B cell (primary cell): ENCODE measurements around the gene INF2. TPM values are rescaled to one million over a fixed set of nuclear protein-coding genes. Genes with fewer than 3 reads are reported as not detected.

Experiments
- ATAC-seq: fragments of 200-7000 bp; cut with Tn5 transposase; one replicate; pipeline ENCODE4 v1.10.0; 2021; ENCODE audit warnings: low read depth, mild to moderate bottlenecking, moderate number of reproducible peaks, moderate library complexity
- CTCF ChIA-PET: fragments of 350-600 bp; sonication (Branson Sonifier 250); formaldehyde crosslinking; loops from one replicate; lab custom pipeline; 2021; ENCODE audit warnings: antibody characterized with exemption, inconsistent platforms; lab: Charles Lee
- POLR2A ChIA-PET: fragments of 350-600 bp; sonication (Branson Sonifier 250); formaldehyde crosslinking; loops from one replicate; lab custom pipeline; 2021; ENCODE audit warnings: antibody characterized with exemption; lab: Charles Lee
- DNase-seq: peaks from one replicate; pipeline ENCODE4 v3.0.0; 2013
- H2AFZ ChIP-seq: 2 replicates; pipeline ENCODE4 v1.6.1; 2012; ENCODE audit warnings: mild to moderate bottlenecking, low read depth, low read length; ENCODE audit not compliant: insufficient read depth, poor library complexity, severe bottlenecking
- H3K27ac ChIP-seq, 2 donors: 1 replicate in 1 of 2; 2 replicates in 1 of 2; pipeline ENCODE4 v1.5.1; 2012 to 2013; ENCODE audit warnings: low read length in 2 of 2, mild to moderate bottlenecking in 2 of 2, moderate library complexity in 1 of 2
- H3K27me3 ChIP-seq, 4 experiments: fragments of 200-600 bp in 1 of 4; sonication (generic) in 1 of 4; replicated peaks in 1 of 4; 1 replicate in 2 of 4; 2 replicates in 2 of 4; pipeline versions ENCODE4 v1.6.1 to v1.7.0; 2013 to 2016; ENCODE audit warnings: low read length in 3 of 4, mild to moderate bottlenecking in 2 of 4, mixed read lengths in 1 of 4, moderate library complexity in 1 of 4; ENCODE audit not compliant: insufficient read depth in 4 of 4, control insufficient read depth in 3 of 4; ENCODE audit errors: control extremely low read depth in 1 of 4
- H3K36me3 ChIP-seq, 2 experiments: replicated peaks in 1 of 2; 1 replicate in 1 of 2; 2 replicates in 1 of 2; pipeline versions ENCODE4 v1.6.1 to v1.7.1; 2013; ENCODE audit warnings: low read length in 1 of 2; ENCODE audit not compliant: insufficient read depth in 2 of 2, control insufficient read depth in 1 of 2; ENCODE audit errors: control extremely low read depth in 1 of 2, extremely low read depth in 1 of 2
- H3K4me1 ChIP-seq, 2 donors: fragments of 200-600 bp in 1 of 2; sonication (generic) in 1 of 2; 1 replicate in 1 of 2; 2 replicates in 1 of 2; pipeline versions ENCODE4 v1.5.1 to v1.6.1; 2013 to 2017; ENCODE audit warnings: low read length in 2 of 2; ENCODE audit not compliant: control insufficient read depth in 2 of 2, insufficient read depth in 2 of 2
- H3K4me2 ChIP-seq: replicated peaks from 2 replicates; pipeline ENCODE3; 2012; ENCODE audit warnings: mild to moderate bottlenecking, low read depth, low read length; ENCODE audit not compliant: poor library complexity, severe bottlenecking
- H3K4me3 ChIP-seq, 5 experiments: fragments of 200-600 bp in 1 of 5; sonication (generic) in 1 of 5; 1 replicate in 3 of 5; 2 replicates in 2 of 5; pipeline versions ENCODE4 v1.5.1 to v1.7.0; 2011 to 2016; ENCODE audit warnings: low read length in 4 of 5, mild to moderate bottlenecking in 4 of 5, low read depth in 2 of 5, control low read depth in 1 of 5, moderate library complexity in 1 of 5; ENCODE audit not compliant: insufficient read depth in 1 of 5; ENCODE audit errors: control extremely low read depth in 1 of 5, extremely low read depth in 1 of 5
- H3K79me2 ChIP-seq: fragments of 200-600 bp; sonication (generic); one replicate; pipeline ENCODE4 v1.6.0; 2016; ENCODE audit warnings: low read length; ENCODE audit not compliant: control insufficient read depth, insufficient read depth
- H3K9ac ChIP-seq: fragments of 200-600 bp; sonication (generic); 2 replicates; pipeline ENCODE4 v1.6.1; 2017; ENCODE audit warnings: mild to moderate bottlenecking, low read length, moderate library complexity
- H3K9me3 ChIP-seq, 3 donors: one replicate each; pipeline versions ENCODE4 v1.6.1 to v1.7.1; 2013; ENCODE audit warnings: low read length in 2 of 3; ENCODE audit not compliant: control insufficient read depth in 2 of 3, insufficient read depth in 1 of 3; ENCODE audit errors: control extremely low read depth in 1 of 3
- H4K20me1 ChIP-seq: 2 replicates; pipeline ENCODE4 v1.6.0; 2012; ENCODE audit warnings: mild to moderate bottlenecking, low read length; ENCODE audit not compliant: insufficient read depth, control insufficient read depth, poor library complexity, severe bottlenecking
- H3K27ac Mint-ChIP-seq: one replicate; pipeline ENCODE4 v1.8.0; 2021; ENCODE audit warnings: mixed read lengths
- H3K27me3 Mint-ChIP-seq: one replicate; pipeline ENCODE4 v1.8.0; 2021; ENCODE audit warnings: mixed read lengths
- H3K4me1 Mint-ChIP-seq: one replicate; pipeline ENCODE4 v1.8.0; 2021; ENCODE audit warnings: mixed read lengths
- H3K4me3 Mint-ChIP-seq: one replicate; pipeline ENCODE4 v1.8.0; 2021; ENCODE audit warnings: mixed read lengths
- H3K9me3 Mint-ChIP-seq: one replicate; pipeline ENCODE4 v1.8.0; 2022; ENCODE audit warnings: mixed read lengths; ENCODE audit not compliant: insufficient read depth
- EZH2 ChIP-seq: IDR thresholded peaks from 2 replicates; pipeline ENCODE4 v1.6.1; 2012; ENCODE audit warnings: borderline replicate concordance, low read depth, mild to moderate bottlenecking, moderate library complexity, low read length; ENCODE audit not compliant: insufficient read depth, poor library complexity, severe bottlenecking
- WGBS: methylation state at CpG from one replicate; pipeline ENCODE4 v1.1.5; 2013; ENCODE audit warnings: missing lambda C conversion rate; ENCODE audit not compliant: insufficient coverage; 5-methylcytosine and 5-hydroxymethylcytosine counted together
- intact Hi-C: fragments of 100-400 bp; cut with micrococcal nuclease; formaldehyde crosslinking; loops from one replicate; pipeline ENCODE4 v1.10.0; 2022
- polyA plus RNA-seq: library from polyadenylated mRNA; depleted of rRNA; stranded (reverse); fragments of >200 nt; gene quantifications from 2 replicates; pipeline ENCODE4 v1.2.3, GENCODE V29; 2012
- total RNA-seq, 2 donors: library from RNA; stranded (reverse); fragments of 120-200 nt in 1 of 2; gene quantifications; 1 replicate in 1 of 2; 2 replicates in 1 of 2; pipeline versions ENCODE4 v1.2.3 to v1.2.4, GENCODE V29; 2013 to 2022
- TF ChIP-seq, protein P1 (sequence below): fragments of 200-600 bp; IDR thresholded peaks from one replicate; pipeline ENCODE4 v1.8.0; 2022; ENCODE audit warnings: antibody characterized with exemption, mild to moderate bottlenecking

Gene INF2
- total and polyA plus RNA-seq, 2 donors (not counting 1 experiment from before 2014, with no cell fraction given), result 90.2 to 100 TPM

DNA sequence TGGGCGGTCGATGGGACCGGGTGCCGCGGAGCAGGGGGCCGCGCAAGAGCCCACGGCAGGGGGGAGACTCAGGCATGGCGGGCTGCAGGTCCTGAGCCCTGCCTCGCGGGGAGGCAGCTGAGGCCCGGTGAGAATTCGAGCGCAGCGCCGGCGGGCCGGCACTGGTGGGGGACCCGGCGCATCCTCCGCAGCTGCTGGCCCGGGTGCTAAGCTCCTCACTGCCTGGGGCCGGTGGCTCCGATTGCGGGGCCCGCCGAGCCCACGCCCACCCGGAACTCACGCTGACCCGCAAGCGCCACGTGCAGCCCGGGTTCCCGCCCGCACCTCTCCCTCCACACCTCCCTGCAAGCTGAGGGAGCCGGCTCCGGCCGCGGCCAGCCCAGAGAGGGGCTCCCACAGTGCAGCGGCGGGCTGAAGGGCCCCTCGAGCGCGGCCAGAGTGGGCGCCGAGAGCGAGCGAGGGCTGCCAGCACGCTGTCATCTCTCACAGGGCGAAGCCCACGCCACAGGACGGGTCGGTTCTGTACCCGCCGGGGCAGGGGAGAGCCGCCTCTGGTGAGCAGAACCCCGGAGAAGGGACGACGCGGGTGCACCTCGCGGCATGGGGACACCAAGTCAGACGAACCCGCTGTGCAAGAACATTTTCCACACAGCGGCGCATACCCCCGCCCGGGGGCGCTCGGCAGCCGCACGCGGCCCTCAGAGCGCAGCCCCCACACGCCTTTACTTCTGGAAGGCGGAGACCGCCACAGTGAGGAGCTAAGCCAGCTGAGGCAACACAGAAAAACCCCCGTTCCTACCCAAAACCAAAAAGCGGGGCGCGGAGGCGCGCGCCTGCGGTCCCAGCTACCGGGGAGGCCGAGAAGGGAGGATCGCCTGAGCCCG is 62.4 kb downstream of the INF2 start:
- Mint-ChIP-seq H3K4me1 (peaks cover 30% of the 10 kb centered on the region), H3K27ac (peak overlapping the region; percentile 95), H3K27me3 (no peaks in the 10 kb centered on the region), H3K4me3 (peak overlapping the region; percentile 91), H3K9me3 (no peaks in the 10 kb centered on the region)
- Histone ChIP-seq H4K20me1 (peaks cover 28% of the 10 kb centered on the region), H3K36me3 (peaks cover 0 to 13% of the 10 kb centered on the region in 2 experiments), H2AFZ (peak overlapping the region; percentile 82), H3K4me1 (peaks cover 18 to 24% of the 10 kb centered on the region in 2 donors), H3K27ac (peak overlapping the region; percentile 80 to 90), H3K4me3 (peak overlapping the region; percentile 22 to 98 (median 91)), H3K27me3 (no peaks in the 10 kb centered on the region), H3K4me2 (peak overlapping the region; percentile 94), H3K79me2 (peaks cover 32% of the 10 kb centered on the region), H3K9me3 (peaks cover 0 to 14% (median 0%) of the 10 kb centered on the region in 3 donors), H3K9ac (peak overlapping the region; percentile 88)
- TF ChIP-seq, protein P1, sequence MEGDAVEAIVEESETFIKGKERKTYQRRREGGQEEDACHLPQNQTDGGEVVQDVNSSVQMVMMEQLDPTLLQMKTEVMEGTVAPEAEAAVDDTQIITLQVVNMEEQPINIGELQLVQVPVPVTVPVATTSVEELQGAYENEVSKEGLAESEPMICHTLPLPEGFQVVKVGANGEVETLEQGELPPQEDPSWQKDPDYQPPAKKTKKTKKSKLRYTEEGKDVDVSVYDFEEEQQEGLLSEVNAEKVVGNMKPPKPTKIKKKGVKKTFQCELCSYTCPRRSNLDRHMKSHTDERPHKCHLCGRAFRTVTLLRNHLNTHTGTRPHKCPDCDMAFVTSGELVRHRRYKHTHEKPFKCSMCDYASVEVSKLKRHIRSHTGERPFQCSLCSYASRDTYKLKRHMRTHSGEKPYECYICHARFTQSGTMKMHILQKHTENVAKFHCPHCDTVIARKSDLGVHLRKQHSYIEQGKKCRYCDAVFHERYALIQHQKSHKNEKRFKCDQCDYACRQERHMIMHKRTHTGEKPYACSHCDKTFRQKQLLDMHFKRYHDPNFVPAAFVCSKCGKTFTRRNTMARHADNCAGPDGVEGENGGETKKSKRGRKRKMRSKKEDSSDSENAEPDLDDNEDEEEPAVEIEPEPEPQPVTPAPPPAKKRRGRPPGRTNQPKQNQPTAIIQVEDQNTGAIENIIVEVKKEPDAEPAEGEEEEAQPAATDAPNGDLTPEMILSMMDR, result no peak
- TF ChIP-seq EZH2, result no peak
- DNase-seq, result no peak
- ATAC-seq, result no peak
- CTCF ChIA-PET, result interaction anchor here (0.5 to 2.5 kb wide), 9 partner anchors 11 to 94 kb away, joined by 3 to 12 read pairs (median 4); partner anchors contain the start of gene ADSS1
- WGBS, result 81% methylated on average over 82 of the region's 90 CpGs
- POLR2A ChIA-PET, result interaction anchor here (0.8 to 1.6 kb wide), 7 partner anchors 27 to 314 kb away, joined by 3 to 6 read pairs (median 3); partner anchors contain the start of genes ADSS1, GPR132 and ZBTB42
- intact Hi-C loops, result loop anchor here (1.0 to 5.0 kb wide), 8 partner anchors 17 to 1034 kb away; partner anchors contain the start of genes ADSS1, BRF1, GPR132 and XRCC3
